Natural killer cell (primary cell): ENCODE measurements around the gene TCP10L. TPM values are rescaled to one million over a fixed set of nuclear protein-coding genes. Genes with fewer than 3 reads are reported as not detected.

Experiments
- ATAC-seq, 3 donors: fragments of 150-1000 bp in 2 of 3; fragments of 200-7000 bp in 1 of 3; cut with Tn5 transposase; 1 replicate in 1 of 3; 2 replicates in 2 of 3; pipeline ENCODE4 v1.10.0; 2021; ENCODE audit warnings: mild to moderate bottlenecking in 2 of 3, moderate library complexity in 2 of 3
- DNase-seq, 2 donors: peaks; one replicate each; pipeline versions ENCODE4 v3.0.0 to v3.0.0-alpha.2; 2013 to 2021; ENCODE audit warnings: mixed read lengths in 1 of 2
- H3K27ac ChIP-seq: one replicate; pipeline ENCODE4 v1.5.1; 2013; ENCODE audit warnings: mild to moderate bottlenecking, low read length
- H3K27me3 ChIP-seq: one replicate; pipeline ENCODE4 v1.6.1; 2013; ENCODE audit warnings: low read length; ENCODE audit not compliant: control insufficient read depth, insufficient read depth
- H3K36me3 ChIP-seq: one replicate; pipeline ENCODE4 v1.6.1; 2013; ENCODE audit warnings: low read length; ENCODE audit not compliant: control insufficient read depth, insufficient read depth
- H3K4me1 ChIP-seq: one replicate; pipeline ENCODE4 v1.6.1; 2013; ENCODE audit warnings: low read length; ENCODE audit not compliant: control insufficient read depth, insufficient read depth
- H3K4me3 ChIP-seq: one replicate; pipeline ENCODE4 v1.5.1; 2013; ENCODE audit warnings: low read length
- H3K9me3 ChIP-seq: one replicate; pipeline ENCODE4 v1.6.1; 2013; ENCODE audit warnings: low read length; ENCODE audit not compliant: control insufficient read depth, insufficient read depth
- H3K27ac Mint-ChIP-seq, 2 donors: one replicate each; pipeline ENCODE4 v1.8.0; 2022; ENCODE audit warnings: mild to moderate bottlenecking in 2 of 2, mixed read lengths in 2 of 2, moderate library complexity in 1 of 2
- H3K27me3 Mint-ChIP-seq, 2 donors: one replicate each; pipeline ENCODE4 v1.8.0; 2022; ENCODE audit warnings: low read depth in 2 of 2, mixed read lengths in 2 of 2
- H3K36me3 Mint-ChIP-seq: one replicate; pipeline ENCODE4 v1.8.0; 2022; ENCODE audit warnings: mixed read lengths
- H3K4me1 Mint-ChIP-seq, 2 donors: one replicate each; pipeline ENCODE4 v1.8.0; 2022; ENCODE audit warnings: mixed read lengths in 2 of 2
- H3K4me3 Mint-ChIP-seq: one replicate; pipeline ENCODE4 v1.8.0; 2022; ENCODE audit warnings: mild to moderate bottlenecking, moderate library complexity, mixed read lengths
- H3K9me3 Mint-ChIP-seq, 2 donors: one replicate each; pipeline ENCODE4 v1.8.0; 2022; ENCODE audit warnings: mixed read lengths in 2 of 2
- CTCF ChIP-seq: fragments of 200-600 bp; IDR thresholded peaks from one replicate; pipeline ENCODE4 v1.8.0; 2022; ENCODE audit warnings: antibody characterized with exemption
- WGBS: methylation state at CpG from one replicate; pipeline ENCODE4 v1.1.7; 2013; ENCODE audit warnings: missing lambda C conversion rate; ENCODE audit not compliant: insufficient coverage; 5-methylcytosine and 5-hydroxymethylcytosine counted together
- intact Hi-C: fragments of 100-400 bp; cut with micrococcal nuclease; formaldehyde crosslinking; loops from one replicate; pipeline ENCODE4 v1.14.2; 2022
- total RNA-seq, 4 donors: library from RNA; stranded (reverse); fragments of 120-200 nt in 1 of 4; gene quantifications; one replicate each; pipeline versions ENCODE4 v1.2.3 to v1.2.4, GENCODE V29; 2013 to 2022

Gene TCP10L
- total RNA-seq, 3 donors from 2014 or later (not counting 1 experiment from before 2014, with no cell fraction given), result 0.47 to 1.3 (median 0.93) TPM

GRCh38 chr21:32548978-32549377, 36.3 kb downstream of the TCP10L start:
- ATAC-seq, result no peak
- H3K4me1 ChIP-seq, result no peaks in the 10 kb centered on the region
- Mint-ChIP-seq H3K36me3 (no peaks in the 10 kb centered on the region), H3K9me3 (no peaks in the 10 kb centered on the region), H3K27ac (no peak overlapping the region), H3K4me1 (peaks cover 10 to 17% of the 10 kb centered on the region in 2 donors), H3K4me3 (no peak overlapping the region), H3K27me3 (no peaks in the 10 kb centered on the region)
- no peaks in the 10 kb centered on the region for H3K36me3 ChIP-seq
- 74% methylated on average over 8 of the region's 8 CpGs for WGBS
- intact Hi-C loops, result no loop called here
- DNase-seq, result no peak
- no peaks in the 10 kb centered on the region for H3K27me3 ChIP-seq
- H3K9me3 ChIP-seq, result no peaks in the 10 kb centered on the region
- H3K27ac ChIP-seq, result no peak overlapping the region
- H3K4me3 ChIP-seq, result no peak overlapping the region
- no peak for TF ChIP-seq CTCF

- intact Hi-C loops, result no loop called here
- H3K27ac ChIP-seq, result no peak overlapping the region
- WGBS, result 95% methylated on average over 1 of the region's 4 CpGs
- no peak overlapping the region for H3K4me3 Mint-ChIP-seq
- no peaks in the 10 kb centered on the region for H3K27me3 ChIP-seq
- no peak overlapping the region for H3K27ac Mint-ChIP-seq
- no peak for TF ChIP-seq CTCF
- no peaks in the 10 kb centered on the region for H3K9me3 ChIP-seq
- no peaks in the 10 kb centered on the region for H3K27me3 Mint-ChIP-seq
- no peaks in the 10 kb centered on the region for H3K9me3 Mint-ChIP-seq
- ATAC-seq, result no peak
- no peak for DNase-seq
- no peaks in the 10 kb centered on the region for H3K36me3 ChIP-seq
- no peaks in the 10 kb centered on the region for H3K36me3 Mint-ChIP-seq
- no peak overlapping the region for H3K4me3 ChIP-seq
- H3K4me1 Mint-ChIP-seq, result peaks cover 19 to 22% of the 10 kb centered on the region in 2 donors
- no peaks in the 10 kb centered on the region for H3K4me1 ChIP-seq
These were observed 38.3 kb downstream of the TCP10L start for GRCh38 chr21:32547018-32547417.

GRCh38 chr21:32545948-32546441, 39.3 kb downstream of the TCP10L start:
- Mint-ChIP-seq H3K4me1 (peaks cover 19 to 22% of the 10 kb centered on the region in 2 donors), H3K4me3 (no peak overlapping the region), H3K27me3 (no peaks in the 10 kb centered on the region), H3K27ac (no peak overlapping the region), H3K9me3 (no peaks in the 10 kb centered on the region), H3K36me3 (no peaks in the 10 kb centered on the region)
- H3K36me3 ChIP-seq, result no peaks in the 10 kb centered on the region
- H3K4me1 ChIP-seq, result no peaks in the 10 kb centered on the region
- WGBS, result 96% methylated on average over 6 of the region's 6 CpGs
- no peak overlapping the region for H3K27ac ChIP-seq
- DNase-seq (no peak), ATAC-seq (no peak)
- H3K9me3 ChIP-seq, result no peaks in the 10 kb centered on the region
- H3K27me3 ChIP-seq, result no peaks in the 10 kb centered on the region
- no peak overlapping the region for H3K4me3 ChIP-seq
- TF ChIP-seq CTCF, result no peak
- intact Hi-C loops, result no loop called here

- H3K9me3 Mint-ChIP-seq, result no peaks in the 10 kb centered on the region
- no peak for TF ChIP-seq CTCF
- no peaks in the 10 kb centered on the region for H3K27me3 ChIP-seq
- peaks cover 22% of the 10 kb centered on the region in 2 donors for H3K4me1 Mint-ChIP-seq
- no peaks in the 10 kb centered on the region for H3K36me3 Mint-ChIP-seq
- no peaks in the 10 kb centered on the region for H3K4me1 ChIP-seq
- 91% methylated on average over 4 of the region's 4 CpGs for WGBS
- no peak overlapping the region for H3K27ac Mint-ChIP-seq
- DNase-seq (no peak), ATAC-seq (no peak)
- no peak overlapping the region for H3K4me3 ChIP-seq
- H3K27me3 Mint-ChIP-seq, result no peaks in the 10 kb centered on the region
- H3K4me3 Mint-ChIP-seq, result no peak overlapping the region
- intact Hi-C loops, result no loop called here
- no peaks in the 10 kb centered on the region for H3K36me3 ChIP-seq
- no peak overlapping the region for H3K27ac ChIP-seq
- no peaks in the 10 kb centered on the region for H3K9me3 ChIP-seq
These were observed 40.6 kb downstream of the TCP10L start for GRCh38 chr21:32544697-32545096.
